ENCODE measurements around the gene PATE1. TPM values are rescaled to one million over a fixed set of nuclear protein-coding genes. Genes with fewer than 3 reads are reported as not detected.

Gene PATE1
- total RNA-seq, 2 donors from 2014 or later: not detected

DNA sequence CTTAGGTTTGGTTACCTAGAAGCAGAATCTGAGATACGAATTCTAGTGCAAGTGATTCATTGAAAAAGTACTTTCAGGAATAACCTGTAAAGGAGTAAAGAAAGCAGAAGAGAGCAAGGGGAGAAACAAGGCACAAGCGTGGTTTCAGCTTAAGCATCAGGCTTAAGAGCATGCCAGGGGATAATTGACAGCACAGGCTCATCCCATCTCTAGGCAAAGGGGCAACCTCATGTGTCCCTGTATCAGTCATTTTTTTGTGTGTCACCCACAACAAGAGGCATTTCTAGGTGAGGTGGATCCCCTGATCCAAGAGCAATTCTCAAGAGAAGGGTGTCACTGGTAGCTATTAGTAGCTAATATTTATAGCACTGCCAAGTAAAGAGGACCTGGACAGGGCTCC is 24.5 kb downstream of the PATE1 start:
- DNase-seq (ENCODE audit: low spot score) (no peak), ATAC-seq (ENCODE audit: insufficient number of reproducible peaks, low FRiP score, low read depth) (no peak)
- H3K36me3 ChIP-seq: no peaks in the 10 kb centered on the region
- peaks cover 4 to 8% of the 10 kb centered on the region in 2 donors for H3K4me1 ChIP-seq (ENCODE audit: control insufficient read depth in 1 of 2, low read depth in 2 of 2)
- TF ChIP-seq, protein P1, sequence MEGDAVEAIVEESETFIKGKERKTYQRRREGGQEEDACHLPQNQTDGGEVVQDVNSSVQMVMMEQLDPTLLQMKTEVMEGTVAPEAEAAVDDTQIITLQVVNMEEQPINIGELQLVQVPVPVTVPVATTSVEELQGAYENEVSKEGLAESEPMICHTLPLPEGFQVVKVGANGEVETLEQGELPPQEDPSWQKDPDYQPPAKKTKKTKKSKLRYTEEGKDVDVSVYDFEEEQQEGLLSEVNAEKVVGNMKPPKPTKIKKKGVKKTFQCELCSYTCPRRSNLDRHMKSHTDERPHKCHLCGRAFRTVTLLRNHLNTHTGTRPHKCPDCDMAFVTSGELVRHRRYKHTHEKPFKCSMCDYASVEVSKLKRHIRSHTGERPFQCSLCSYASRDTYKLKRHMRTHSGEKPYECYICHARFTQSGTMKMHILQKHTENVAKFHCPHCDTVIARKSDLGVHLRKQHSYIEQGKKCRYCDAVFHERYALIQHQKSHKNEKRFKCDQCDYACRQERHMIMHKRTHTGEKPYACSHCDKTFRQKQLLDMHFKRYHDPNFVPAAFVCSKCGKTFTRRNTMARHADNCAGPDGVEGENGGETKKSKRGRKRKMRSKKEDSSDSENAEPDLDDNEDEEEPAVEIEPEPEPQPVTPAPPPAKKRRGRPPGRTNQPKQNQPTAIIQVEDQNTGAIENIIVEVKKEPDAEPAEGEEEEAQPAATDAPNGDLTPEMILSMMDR (IDR thresholded peaks at IDR 0.05): no peak
- H3K27me3 ChIP-seq (replicated peaks; ENCODE audit: insufficient read depth): no peaks in the 10 kb centered on the region
- H3K27ac ChIP-seq: no peak overlapping the region
- no peaks in the 10 kb centered on the region for H3K9me3 ChIP-seq
- no peak overlapping the region for H3K4me3 ChIP-seq

DNA sequence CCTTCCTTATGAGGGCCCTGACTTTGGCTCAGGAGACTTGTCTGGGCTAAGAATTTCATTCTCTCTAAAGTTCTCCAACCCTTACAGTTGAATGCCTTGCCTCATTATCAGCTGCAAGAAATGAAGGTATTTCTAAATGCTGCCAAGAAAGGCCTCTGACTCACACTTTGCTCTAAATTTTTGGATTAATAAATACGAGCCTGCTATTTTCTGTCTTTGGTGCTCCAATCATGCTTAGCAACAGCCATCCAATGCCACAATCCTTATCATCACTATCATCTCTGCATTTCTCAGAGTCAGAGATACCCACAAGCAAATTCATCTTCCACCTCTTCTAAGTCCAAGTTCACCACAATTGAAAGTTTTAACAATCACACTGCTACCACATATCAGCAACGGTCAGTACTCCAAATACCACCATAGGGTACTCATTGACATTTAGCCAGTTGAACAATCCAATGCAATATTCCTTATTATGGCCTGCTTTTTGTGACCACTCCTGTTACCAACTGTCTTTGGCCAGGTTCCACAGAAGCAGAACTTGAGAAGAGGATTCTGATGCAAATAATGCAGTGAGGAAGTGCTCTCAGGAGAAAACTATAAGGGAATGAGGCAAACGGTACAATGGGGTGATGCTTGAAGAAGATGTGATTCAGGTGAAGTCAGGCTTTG is 26.9 kb downstream of the PATE1 start:
- H3K4me1 ChIP-seq (ENCODE audit: control insufficient read depth in 1 of 2, low read depth in 2 of 2): peaks cover 4 to 8% of the 10 kb centered on the region in 2 donors
- no peaks in the 10 kb centered on the region for H3K27me3 ChIP-seq (replicated peaks; ENCODE audit: insufficient read depth)
- DNase-seq (ENCODE audit: low spot score) (no peak), ATAC-seq (ENCODE audit: insufficient number of reproducible peaks, low FRiP score, low read depth) (no peak)
- no peak overlapping the region for H3K4me3 ChIP-seq
- H3K9me3 ChIP-seq: no peaks in the 10 kb centered on the region
- H3K27ac ChIP-seq: no peak overlapping the region
- H3K36me3 ChIP-seq: no peaks in the 10 kb centered on the region
- TF ChIP-seq, protein P1 (IDR thresholded peaks at IDR 0.05): no peak

DNA sequence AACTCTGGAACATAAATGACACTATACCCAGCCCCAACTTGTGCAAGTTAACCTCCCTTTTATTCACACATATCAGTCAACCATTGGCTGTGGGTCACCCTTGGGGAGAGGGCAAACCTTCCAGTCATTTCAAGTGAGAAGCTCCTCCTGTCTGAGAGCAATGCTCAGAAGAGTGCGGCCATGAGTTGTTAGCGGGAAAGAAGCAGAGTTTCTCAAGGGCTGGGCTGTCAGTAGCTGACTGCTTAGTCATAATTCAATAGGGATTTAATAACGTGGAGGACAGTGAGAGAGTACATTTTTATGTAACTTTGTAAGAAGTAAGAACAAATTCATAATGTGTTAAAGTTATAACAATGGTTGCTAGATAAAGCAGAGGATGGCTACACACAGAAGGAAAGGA is 27.4 kb downstream of the PATE1 start:
- no peak for DNase-seq (ENCODE audit: low spot score)
- H3K36me3 ChIP-seq: no peaks in the 10 kb centered on the region
- H3K4me3 ChIP-seq: no peak overlapping the region
- no peaks in the 10 kb centered on the region for H3K9me3 ChIP-seq
- no peak for ATAC-seq (ENCODE audit: insufficient number of reproducible peaks, low FRiP score, low read depth)
- H3K4me1 ChIP-seq (ENCODE audit: control insufficient read depth in 1 of 2, low read depth in 2 of 2): peaks cover 4 to 8% of the 10 kb centered on the region in 2 donors
- H3K27ac ChIP-seq: no peak overlapping the region
- TF ChIP-seq, protein P1 (IDR thresholded peaks at IDR 0.05): no peak
- no peaks in the 10 kb centered on the region for H3K27me3 ChIP-seq (replicated peaks; ENCODE audit: insufficient read depth)

DNA sequence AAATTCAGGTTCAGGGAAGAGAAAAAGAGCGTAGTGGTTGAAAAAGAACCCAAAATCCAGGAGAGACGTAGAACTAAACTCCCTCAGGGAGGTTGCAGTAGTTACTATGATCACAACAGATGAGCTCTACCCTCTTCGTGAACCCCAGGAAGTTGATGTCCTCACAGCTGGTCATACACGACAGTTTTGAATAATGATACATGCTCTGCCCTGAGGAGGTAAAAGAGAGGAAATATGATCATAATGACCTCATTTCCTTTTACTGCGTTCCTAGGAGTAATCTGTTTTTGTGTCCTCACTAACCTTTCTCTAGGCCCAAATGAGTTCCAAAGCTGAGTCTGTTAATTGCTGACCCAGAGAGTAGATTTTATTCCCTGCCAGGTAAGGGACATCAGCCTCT is 31.2 kb downstream of the PATE1 start:
- no peaks in the 10 kb centered on the region for H3K9me3 ChIP-seq
- H3K4me3 ChIP-seq: no peak overlapping the region
- no peak overlapping the region for H3K27ac ChIP-seq
- H3K4me1 ChIP-seq (ENCODE audit: control insufficient read depth in 1 of 2, low read depth in 2 of 2): peaks cover 4 to 8% of the 10 kb centered on the region in 2 donors
- no peak for DNase-seq (ENCODE audit: low spot score)
- H3K27me3 ChIP-seq (replicated peaks; ENCODE audit: insufficient read depth): no peaks in the 10 kb centered on the region
- no peaks in the 10 kb centered on the region for H3K36me3 ChIP-seq
- ATAC-seq (ENCODE audit: insufficient number of reproducible peaks, low FRiP score, low read depth): no peak
- TF ChIP-seq, protein P1 (IDR thresholded peaks at IDR 0.05): no peak

DNA sequence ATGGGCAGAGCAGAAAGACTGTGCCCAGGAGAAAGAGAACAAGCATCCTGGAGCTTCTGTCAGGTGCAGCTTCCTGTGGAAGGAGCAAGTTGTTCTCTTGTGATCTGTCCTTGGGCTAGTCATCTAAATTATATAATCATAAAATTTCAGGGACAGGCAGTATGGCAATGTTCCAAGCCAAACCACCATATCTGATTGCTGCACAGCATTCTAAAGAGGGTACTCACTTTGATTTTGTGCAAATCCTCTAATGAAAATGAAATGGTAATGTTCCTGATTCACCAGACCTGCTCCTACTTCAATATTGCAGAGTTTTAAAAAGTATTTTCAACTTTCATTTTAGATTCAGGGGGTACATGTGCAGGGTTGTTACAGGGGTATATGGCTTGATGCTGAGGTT is 32.6 kb downstream of the PATE1 start, which contains the start of gene PATE2:
Gene PATE2, minus strand, starts transcription at position 101 of the 400 bp plus-strand sequence. Its CDS starts 55 bp downstream, at position 46.
- TF ChIP-seq, protein P1 (IDR thresholded peaks at IDR 0.05): no peak
- Histone ChIP-seq H3K27me3 (replicated peaks; ENCODE audit: insufficient read depth) (no peaks in the 10 kb centered on the region), H3K4me3 (no peak within 1 kb of the TSS), H3K9me3 (no peaks in the 10 kb centered on the region), H3K27ac (no peak within 1 kb of the TSS), H3K36me3 (no peaks in the 10 kb centered on the region), H3K4me1 (ENCODE audit: control insufficient read depth in 1 of 2, low read depth in 2 of 2) (no peaks in the 10 kb centered on the region)
- no peak for DNase-seq (ENCODE audit: low spot score)
- no peak for ATAC-seq (ENCODE audit: insufficient number of reproducible peaks, low FRiP score, low read depth)

Measured in thoracic aorta (tissue), 2 donors.